GM18868 (cell line): ENCODE data around the gene STUB1.

ENCODE experiments used
- ATAC-seq: cut with Tn5 transposase; IDR thresholded peaks from one replicate; pipeline ENCODE4 v1.9.1; 2021; ENCODE audit warnings: mild to moderate bottlenecking, moderate library complexity; ENCODE audit not compliant: unreplicated experiment

The STUB1 gene

GRCh38 chr16:722835-723633 lies 42.8 kb downstream of the STUB1 start:
- ATAC-seq, result no peak

GRCh38 chr16:723695-724094 lies 43.5 kb downstream of the STUB1 start:
- ATAC-seq, result no peak

- no peak for ATAC-seq
Observed at GRCh38 chr16:724188-725040, 44.2 kb downstream of the STUB1 start.

GRCh38 chr16:725041-725376 lies 44.8 kb downstream of the STUB1 start:
- ATAC-seq, result no peak

- ATAC-seq, result no peak
Observed at GRCh38 chr16:725463-726187, 45.4 kb downstream of the STUB1 start.

- ATAC-seq, result no peak
Observed at GRCh38 chr16:726188-726437, 45.9 kb downstream of the STUB1 start.

- ATAC-seq, result no peak
Observed at GRCh38 chr16:726438-727290, 46.5 kb downstream of the STUB1 start, which contains the start of the genes CCDC78 and HAGHL. Gene CCDC78 (minus strand): TSS chr16:726443. CDS start chr16:726367, 76 bp downstream. Gene HAGHL (plus strand): TSS chr16:727106. CDS start chr16:727510, 404 bp downstream.

GRCh38 chr16:727291-727977 lies 47.2 kb downstream of the STUB1 start:
- ATAC-seq, result no peak

GRCh38 chr16:728131-728889 lies 48.1 kb downstream of the STUB1 start:
- ATAC-seq, result no peak

GRCh38 chr16:728890-729744 lies 48.9 kb downstream of the STUB1 start:
- no peak for ATAC-seq

GRCh38 chr16:729768-730665 lies 49.8 kb downstream of the STUB1 start:
- no peak for ATAC-seq

- ATAC-seq, result no peak
Observed at GRCh38 chr16:730666-731509, 50.7 kb downstream of the STUB1 start.

- no peak for ATAC-seq
Observed at GRCh38 chr16:732332-732731, 52.1 kb downstream of the STUB1 start.
